Bronchial epithelial cell (primary cell): Measurements from ENCODE around the gene LOXL3. TPM values are rescaled to one million over a fixed set of nuclear protein-coding genes. Genes with fewer than 3 reads are reported as not detected.
A peak's percentile ranks its signal among the peaks of the same experiment; 100 is the strongest.

Experiments used
- DNase-seq: peaks from one replicate; pipeline ENCODE4 v3.0.0-alpha.2; 2010; ENCODE audit warnings: low read depth
- FAIRE-seq: peaks from 2 replicates; lab custom pipeline; 2011; peaks lifted over from hg19 to GRCh38; lab: Jason Lieb, UNC
- H3K27me3 ChIP-seq: 2 replicates; pipeline ENCODE4 v1.5.1; 2011; ENCODE audit warnings: low read length; ENCODE audit not compliant: control insufficient read depth, insufficient read depth
- H3K36me3 ChIP-seq: 2 replicates; pipeline ENCODE4 v1.5.1; 2011; ENCODE audit warnings: low read length; ENCODE audit not compliant: control insufficient read depth, insufficient read depth
- H3K4me3 ChIP-seq: 2 replicates; pipeline ENCODE4 v1.5.1; 2011; ENCODE audit warnings: mild to moderate bottlenecking, low read depth, low read length, control low read depth
- total RNA-seq: library from RNA; depleted of rRNA; stranded (reverse); fragments of >200 nt; gene quantifications from 2 replicates; pipeline ENCODE4 v1.2.1, GENCODE V29; 2014
- TF ChIP-seq, protein P1 (sequence below): IDR thresholded peaks from 2 replicates; pipeline ENCODE4 v1.5.1; 2011; ENCODE audit warnings: mild to moderate bottlenecking, moderate library complexity, low read length, control low read depth, inconsistent platforms; ENCODE audit not compliant: insufficient read depth, severe bottlenecking

LOXL3 gene
- total RNA-seq, 1 donor from 2014 or later = 0.53 TPM

- Histone ChIP-seq H3K36me3 (no peaks in the 10 kb centered on the region), H3K27me3 (no peaks in the 10 kb centered on the region), H3K4me3 (no peak overlapping the region)
- TF ChIP-seq, protein P1, sequence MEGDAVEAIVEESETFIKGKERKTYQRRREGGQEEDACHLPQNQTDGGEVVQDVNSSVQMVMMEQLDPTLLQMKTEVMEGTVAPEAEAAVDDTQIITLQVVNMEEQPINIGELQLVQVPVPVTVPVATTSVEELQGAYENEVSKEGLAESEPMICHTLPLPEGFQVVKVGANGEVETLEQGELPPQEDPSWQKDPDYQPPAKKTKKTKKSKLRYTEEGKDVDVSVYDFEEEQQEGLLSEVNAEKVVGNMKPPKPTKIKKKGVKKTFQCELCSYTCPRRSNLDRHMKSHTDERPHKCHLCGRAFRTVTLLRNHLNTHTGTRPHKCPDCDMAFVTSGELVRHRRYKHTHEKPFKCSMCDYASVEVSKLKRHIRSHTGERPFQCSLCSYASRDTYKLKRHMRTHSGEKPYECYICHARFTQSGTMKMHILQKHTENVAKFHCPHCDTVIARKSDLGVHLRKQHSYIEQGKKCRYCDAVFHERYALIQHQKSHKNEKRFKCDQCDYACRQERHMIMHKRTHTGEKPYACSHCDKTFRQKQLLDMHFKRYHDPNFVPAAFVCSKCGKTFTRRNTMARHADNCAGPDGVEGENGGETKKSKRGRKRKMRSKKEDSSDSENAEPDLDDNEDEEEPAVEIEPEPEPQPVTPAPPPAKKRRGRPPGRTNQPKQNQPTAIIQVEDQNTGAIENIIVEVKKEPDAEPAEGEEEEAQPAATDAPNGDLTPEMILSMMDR = no peak
- FAIRE-seq (no peak), DNase-seq (peak; percentile 41)
Measured at GRCh38 chr2:74583504-74583903, 29.8 kb upstream of the LOXL3 start.

- no peaks in the 10 kb centered on the region for H3K36me3 ChIP-seq
- FAIRE-seq (no peak), DNase-seq (no peak)
- TF ChIP-seq, protein P1 = no peak
- no peaks in the 10 kb centered on the region for H3K27me3 ChIP-seq
- H3K4me3 ChIP-seq = no peak overlapping the region
Measured at GRCh38 chr2:74582184-74582583, 28.4 kb upstream of the LOXL3 start.

DNA sequence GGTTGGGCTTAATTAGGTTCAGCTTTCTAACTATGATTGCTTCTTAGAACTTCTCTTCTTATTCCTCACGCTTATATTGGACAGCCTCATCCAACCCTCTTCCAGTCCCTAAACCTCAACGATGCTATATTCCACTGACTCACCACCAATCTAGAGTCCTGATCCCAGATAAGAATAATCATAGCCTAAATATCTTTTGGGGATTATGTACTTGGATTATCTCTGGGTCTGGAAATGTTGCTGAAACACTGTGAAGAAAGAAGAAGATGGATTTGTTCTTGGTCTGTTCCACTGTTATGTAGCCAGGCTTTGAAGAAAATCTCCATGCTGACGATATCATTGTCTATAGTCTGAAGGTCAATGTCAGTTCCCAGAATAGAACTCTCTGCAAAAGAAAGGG lies 27.7 kb upstream of the LOXL3 start:
- Histone ChIP-seq H3K27me3 (no peaks in the 10 kb centered on the region), H3K4me3 (no peak overlapping the region), H3K36me3 (no peaks in the 10 kb centered on the region)
- TF ChIP-seq, protein P1 = no peak
- DNase-seq = no peak
- FAIRE-seq = no peak

GRCh38 chr2:74578408-74578807 lies 24.7 kb upstream of the LOXL3 start:
- H3K27me3 ChIP-seq = no peaks in the 10 kb centered on the region
- DNase-seq (no peak), FAIRE-seq (no peak)
- H3K4me3 ChIP-seq = no peak overlapping the region
- TF ChIP-seq, protein P1 = no peak
- no peaks in the 10 kb centered on the region for H3K36me3 ChIP-seq

DNA sequence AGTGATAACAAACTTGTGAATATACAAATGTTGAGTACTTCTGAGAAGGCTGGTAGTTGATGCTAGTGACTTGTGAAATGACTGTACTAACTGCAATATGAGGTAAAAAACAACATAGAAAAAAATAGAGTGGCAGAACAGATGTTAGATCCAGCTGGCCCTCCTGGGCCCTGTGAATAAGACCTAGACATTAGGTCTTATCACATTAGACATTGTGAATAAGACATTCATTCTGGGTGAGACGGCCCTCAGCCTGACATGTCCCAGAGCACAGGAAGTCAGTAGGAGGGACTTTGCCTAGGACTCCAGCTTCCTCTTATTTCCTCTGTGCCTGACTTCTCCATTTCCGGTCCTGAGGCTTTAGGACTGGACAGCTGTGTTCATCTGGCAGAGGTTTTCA lies 23.7 kb upstream of the LOXL3 start:
- H3K36me3 ChIP-seq = no peaks in the 10 kb centered on the region
- H3K4me3 ChIP-seq = no peak overlapping the region
- FAIRE-seq = no peak
- no peak for DNase-seq
- TF ChIP-seq, protein P1 = no peak
- no peaks in the 10 kb centered on the region for H3K27me3 ChIP-seq

- FAIRE-seq (no peak), DNase-seq (no peak)
- TF ChIP-seq, protein P1 = no peak
- H3K36me3 ChIP-seq = no peaks in the 10 kb centered on the region
- no peaks in the 10 kb centered on the region for H3K27me3 ChIP-seq
- no peak overlapping the region for H3K4me3 ChIP-seq
Measured at GRCh38 chr2:74576863-74577229, 23.1 kb upstream of the LOXL3 start.
